Hematopoietic multipotent progenitor cell treated with erythropoietin and hydrocortisone succinate and interleukin-3 and kit ligand, for 15 days (in vitro differentiated cells): ENCODE results near the gene DGCR2.
"Not testable (repeated sequence)": the region's sequence is repeated elsewhere in the genome, so short reads cannot be mapped to it uniquely, and the experiment has no call there.

Experiments used
- DNase-seq: peaks from one replicate; pipeline ENCODE4 v3.0.0-alpha.2; 2015; ENCODE audit warnings: low spot score

Gene DGCR2

DNA sequence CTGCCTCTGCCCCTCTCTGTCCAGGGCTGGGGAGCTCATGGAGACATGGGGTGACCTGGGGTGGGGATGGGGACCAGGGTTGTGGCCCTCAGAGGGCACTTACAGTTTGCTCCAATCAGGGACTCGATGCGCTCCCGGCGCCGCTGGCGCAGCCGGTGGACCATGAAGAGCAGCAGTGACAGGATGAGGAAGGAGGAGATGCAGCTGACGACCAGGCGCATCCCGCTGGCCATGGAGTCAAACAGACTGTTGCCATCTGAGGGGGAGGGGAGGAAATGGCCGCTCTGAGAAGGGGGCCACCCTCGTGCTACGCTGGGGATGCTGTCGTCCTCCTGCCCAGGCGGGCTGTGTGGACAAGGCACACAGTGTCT, 80.5 kb downstream of the DGCR2 start:
- DNase-seq, result no peak

DNA sequence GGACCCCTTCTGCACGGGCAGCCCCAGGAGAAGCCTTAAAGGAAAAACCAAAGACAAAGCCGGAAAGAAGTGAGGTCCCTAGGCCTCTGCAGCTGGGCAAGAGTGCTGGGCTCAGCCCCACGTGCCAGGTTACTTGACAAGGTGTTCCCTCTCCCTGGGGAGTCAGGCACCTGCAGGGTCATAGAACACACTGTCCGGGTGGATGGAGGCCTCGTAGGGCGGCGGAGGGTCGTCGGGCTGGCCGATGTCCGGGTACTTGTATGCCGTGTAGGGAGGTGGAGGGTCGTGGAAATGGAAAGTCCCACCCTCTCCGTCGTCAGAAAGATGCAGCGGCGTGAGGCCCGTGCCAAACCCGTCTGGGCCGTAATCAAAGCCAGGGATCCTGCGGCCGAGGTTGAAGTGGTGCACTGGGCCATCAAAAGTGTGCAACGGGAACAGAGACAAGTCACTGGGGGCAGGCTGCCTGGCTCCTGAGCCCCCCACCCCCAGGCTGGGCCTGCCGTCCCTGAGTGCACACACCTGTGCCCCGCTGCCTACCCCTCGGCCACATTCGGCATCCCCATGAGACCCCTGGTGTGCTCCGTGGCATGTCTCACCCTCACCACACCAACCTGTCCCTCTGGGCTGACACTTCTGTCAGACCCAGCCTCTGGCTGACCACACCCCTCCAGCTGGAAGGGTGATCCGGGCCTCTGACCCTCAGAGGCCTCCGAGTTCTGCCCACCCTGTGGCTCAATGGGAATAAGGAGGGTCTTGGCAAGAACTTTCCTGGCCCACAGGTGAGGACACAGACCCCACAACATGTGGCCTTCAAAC, 81.1 kb downstream of the DGCR2 start:
- DNase-seq, result no peak

DNA sequence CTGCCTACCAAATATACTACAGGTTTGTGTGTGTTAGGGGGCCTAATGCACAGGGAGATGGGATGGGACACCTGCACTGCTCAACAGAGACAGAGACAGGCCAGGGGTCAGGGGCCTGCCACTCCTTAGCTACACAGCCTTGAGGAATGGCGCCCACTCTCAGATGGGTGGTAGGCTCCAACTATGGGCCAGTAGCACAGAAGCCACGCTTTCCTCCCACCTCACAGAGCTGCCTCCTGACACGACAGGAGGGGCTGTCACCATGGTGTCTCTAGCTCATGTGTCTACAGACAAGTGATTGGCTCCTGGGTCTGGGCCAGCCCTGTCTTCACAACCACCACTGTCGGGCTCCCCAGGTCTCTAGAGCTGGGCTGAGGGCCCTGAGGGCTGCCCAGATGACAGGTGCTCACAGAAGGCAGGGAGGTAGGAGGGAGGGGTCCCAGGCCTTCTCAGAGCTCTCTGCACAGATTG, 81.8 kb downstream of the DGCR2 start:
- no peak for DNase-seq

DNA sequence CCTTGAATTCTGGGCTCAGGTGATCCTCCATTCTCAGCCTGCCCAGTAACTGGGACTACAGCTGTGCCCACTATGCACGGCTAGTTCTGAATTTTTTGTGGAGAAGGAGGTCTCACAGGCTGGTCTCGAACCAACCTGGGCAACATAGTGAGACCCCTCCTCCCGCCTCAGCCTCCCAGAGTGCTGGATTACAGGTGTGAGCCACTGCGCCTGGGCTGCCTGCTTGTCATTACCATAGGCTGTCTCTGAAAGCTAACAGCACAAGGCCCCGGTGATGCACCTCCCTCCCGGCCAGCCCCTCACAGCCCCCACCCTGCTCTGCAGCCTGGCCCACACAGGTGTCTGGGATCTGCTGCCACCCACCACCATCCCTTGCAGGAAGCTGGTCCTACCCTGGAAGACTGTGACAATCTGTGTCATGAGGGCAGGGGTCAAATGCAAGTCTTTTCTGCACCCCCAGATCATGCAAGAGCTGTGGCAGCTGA, 82.4 kb downstream of the DGCR2 start:
- no peak for DNase-seq

DNA sequence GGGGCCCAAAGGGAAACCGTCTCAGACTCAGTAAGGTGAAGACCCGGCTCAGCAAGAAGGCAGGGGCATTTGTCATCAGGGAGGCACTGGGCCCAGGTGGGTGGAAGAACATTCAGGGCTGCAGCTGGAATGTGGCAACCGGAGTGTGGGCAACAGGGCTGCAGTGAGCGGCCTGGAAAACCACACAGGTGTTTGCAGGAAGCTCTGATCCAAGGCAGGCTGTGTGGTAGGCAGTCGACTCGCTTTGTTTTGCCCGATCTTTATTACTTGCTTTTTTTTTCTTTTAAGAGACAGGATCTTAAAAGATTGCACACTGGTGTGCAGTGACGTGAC, 82.8 kb downstream of the DGCR2 start:
- no peak for DNase-seq

DNA sequence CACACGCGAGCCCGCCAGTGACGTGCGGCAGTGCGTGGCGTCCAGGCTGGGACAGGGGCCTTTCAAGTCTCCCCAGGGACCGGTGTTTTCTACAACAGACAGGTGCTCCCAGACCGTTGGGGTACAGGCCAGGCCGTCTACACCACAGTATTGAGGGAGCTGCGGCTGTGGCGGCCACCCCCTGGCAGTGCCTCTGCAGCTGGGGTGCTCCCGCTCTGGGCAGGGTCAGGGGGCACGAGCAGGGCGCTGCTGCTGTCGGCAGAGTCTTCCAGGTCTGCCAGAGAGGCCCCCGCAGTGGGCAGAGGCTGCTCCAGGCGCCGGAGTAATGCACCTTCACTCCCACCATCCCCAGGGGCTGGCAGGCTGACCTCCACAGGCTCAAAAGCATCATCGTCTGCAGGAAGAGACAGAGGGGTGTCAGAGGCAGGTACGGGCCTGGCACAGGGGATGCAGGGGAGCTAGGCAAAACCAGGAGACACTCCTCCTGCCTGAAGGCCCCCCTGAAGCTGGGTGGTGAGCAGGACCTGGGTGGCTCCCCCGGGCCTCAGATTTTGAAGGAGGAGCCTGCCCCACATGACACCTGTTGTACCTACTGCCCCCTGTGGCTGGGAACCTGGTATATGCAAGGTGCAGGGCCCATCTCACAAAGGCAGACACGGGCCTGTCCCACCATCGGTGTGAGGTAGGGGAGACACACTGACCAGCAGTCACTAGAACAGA, 83.3 kb downstream of the DGCR2 start:
- DNase-seq, result no peak

DNA sequence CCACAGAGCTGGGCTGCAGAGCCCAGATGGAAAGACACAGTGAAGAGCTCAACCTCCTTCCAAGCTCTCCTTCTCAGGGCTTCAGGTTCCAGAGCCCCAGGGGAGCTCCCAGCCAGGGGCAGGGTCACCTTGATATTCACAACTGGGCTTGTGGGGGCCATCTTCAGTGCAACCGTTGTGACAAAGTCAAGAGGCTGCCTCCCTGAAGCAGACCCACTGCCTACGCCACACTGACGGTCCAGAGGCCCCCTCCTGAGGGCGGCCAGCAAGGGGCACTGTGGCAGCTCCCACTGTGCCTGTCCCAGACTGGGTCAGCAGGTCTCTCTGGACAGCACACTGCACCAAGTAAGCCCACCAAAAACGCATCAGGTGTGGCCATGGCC, 84.1 kb downstream of the DGCR2 start:
- DNase-seq, result no peak

DNA sequence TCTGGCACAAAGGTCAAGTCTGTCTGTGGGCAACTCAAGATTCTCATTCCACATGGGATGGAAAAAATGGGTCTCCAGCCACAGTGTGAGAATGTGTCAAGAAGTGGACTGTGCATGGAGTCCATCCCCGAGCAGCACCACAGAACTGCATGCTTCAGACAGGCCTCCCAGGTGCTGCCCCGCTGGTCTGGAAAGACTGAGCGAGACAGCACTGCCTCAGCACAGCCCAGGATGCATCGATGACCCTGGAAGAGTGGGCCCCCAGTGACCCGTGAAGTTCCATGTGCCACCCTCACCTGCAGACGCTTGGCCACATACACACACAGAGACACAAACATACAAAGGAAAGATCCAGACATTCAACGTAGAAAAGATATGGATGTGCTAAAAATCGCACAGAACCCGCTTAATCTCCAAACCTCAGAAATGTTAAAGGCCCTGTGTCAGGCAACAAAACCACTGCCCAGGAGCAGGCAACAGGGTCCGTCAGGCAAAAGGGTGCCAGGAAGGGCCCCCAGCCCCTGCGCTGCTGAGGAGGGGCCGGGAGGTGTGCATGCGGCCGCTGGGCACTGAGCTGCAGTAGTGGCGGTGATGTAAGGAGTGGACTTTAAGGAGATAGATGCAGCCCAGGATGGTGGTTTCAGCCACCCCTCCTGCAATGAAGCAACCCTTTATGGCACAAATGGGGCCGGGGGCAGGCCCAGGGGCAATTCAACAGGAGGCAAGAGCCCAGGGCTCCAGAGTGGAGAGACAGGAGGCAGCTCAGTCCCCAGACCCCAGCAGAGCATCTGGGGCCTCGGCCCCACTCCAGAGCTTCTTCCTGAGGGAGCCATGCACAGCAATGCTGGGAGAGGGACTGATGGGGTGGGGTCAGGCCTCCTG, 84.7 kb downstream of the DGCR2 start:
- DNase-seq, result no peak

DNA sequence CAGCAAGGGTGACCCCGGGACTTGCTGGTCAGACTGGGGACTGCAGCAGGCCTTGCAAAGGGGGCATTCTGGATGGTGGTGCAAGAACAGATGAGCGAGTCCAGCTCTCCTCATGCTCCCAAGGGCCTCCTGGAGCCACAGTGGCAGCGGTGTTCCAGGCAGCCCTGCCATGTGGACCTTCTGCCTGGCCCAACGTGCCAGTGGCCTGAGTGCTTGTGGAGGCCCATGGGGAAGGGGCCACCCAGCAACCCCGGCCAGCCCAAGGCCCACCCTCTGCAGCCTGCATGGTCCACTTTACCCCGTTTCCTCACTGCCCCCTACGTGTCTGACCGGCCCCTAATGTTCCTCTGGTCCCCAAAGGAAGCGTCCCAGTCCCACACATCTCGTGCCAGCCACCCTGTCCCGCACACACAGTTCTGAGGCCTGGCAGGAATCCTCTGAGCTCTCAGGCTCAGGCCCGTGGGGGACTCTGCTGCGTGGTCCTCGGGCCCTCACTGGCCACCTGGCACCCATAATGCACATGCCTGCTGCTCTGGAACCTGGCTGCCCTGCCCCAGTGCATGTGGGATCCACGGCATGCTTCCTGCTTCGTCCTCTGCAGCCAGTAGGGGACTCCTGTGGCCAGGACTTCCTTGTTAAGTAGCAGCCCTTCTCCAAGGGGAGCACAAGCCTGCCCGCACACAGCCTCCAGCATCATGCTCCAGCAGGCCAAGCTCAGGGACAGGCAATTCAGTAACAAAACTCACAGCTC, 85.5 kb downstream of the DGCR2 start:
- no peak for DNase-seq

DNA sequence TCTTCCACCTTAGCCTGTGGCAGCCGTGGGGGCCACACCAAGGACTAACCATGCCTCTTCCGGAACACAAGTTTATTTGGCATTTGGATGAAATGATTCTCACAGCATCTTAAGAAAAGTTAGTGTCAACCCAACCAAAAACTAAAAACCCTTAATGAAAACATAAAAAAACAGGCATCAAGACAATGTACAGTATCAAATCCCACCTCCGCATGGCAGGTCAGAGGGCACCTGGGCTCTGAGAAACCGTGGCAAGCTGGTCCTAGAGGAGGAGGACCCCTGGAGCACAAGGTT, 86.0 kb downstream of the DGCR2 start:
- no peak for DNase-seq

DNA sequence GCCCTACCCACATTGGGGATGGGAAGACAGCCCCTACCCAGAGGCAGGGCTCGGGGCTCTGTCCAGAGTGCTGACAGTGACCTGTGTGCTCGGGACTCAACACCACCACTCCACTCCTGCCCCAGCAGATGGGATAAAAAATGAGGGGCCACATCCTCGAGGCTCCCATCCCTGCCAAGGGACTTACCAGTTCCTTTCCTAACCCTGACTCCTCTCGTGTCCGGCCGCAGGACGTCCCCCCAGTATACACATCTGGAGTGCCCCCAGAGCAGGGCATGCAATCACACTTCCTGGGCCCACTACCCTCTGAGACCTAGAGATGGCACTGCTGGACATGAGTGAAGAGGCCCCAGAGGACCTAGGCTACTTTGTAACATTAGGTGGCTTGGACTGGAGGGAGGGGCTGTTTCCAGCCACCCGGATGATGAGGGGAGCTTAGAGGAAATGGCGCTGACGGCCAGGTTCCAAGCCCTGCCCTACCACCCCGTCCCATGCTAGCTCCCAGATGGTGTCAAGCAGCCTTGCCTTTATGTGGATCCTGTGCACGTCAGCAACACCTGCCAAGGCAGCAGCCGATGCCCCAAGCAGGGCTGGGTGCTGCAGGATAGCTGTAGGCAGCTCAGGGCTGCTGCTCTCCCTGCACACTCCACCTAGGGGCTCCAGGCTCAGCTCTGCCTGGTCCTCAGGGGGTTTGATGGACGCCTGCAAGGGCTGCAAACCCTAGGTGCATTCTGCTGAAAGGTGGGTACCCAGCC, 86.6 kb downstream of the DGCR2 start:
- DNase-seq, result no peak

DNA sequence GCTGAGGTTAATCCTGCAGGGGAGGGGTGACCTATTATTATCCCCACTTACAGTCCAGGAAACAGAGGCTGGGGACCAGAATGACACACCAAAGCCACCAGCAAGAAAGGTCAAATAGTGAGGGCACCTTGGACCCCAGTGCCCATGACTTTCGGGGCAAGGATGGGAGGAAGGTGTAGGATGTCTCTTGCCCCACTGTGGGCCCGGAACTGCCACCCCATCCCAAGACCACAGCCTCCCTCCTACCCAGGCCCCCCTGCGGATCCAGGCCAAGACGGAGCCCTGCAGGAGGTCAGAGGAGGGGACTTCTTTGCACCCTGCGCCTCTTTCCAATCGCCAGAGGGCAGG, 87.1 kb downstream of the DGCR2 start:
- not testable (repeated sequence) for DNase-seq

DNA sequence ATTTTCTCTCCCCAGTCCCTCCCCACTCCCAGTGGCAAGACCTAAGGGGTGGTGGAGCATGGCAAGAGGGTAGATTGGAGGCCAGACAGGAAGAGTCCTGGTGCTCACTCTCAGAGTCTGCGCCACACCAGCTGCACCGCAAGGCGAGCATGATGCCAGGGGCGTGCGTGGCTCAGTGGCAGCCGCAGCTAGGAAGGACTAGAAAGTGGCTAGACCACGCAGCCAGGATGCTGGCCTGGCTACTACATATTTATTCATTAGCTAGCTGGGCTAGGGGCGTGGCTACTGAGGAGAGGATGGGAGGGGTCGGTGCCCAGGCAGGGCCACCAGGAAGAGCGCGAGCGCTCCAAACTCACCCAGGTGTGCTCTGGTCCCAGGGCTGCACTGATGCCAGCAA, 87.5 kb downstream of the DGCR2 start:
- not testable (repeated sequence) for DNase-seq

DNA sequence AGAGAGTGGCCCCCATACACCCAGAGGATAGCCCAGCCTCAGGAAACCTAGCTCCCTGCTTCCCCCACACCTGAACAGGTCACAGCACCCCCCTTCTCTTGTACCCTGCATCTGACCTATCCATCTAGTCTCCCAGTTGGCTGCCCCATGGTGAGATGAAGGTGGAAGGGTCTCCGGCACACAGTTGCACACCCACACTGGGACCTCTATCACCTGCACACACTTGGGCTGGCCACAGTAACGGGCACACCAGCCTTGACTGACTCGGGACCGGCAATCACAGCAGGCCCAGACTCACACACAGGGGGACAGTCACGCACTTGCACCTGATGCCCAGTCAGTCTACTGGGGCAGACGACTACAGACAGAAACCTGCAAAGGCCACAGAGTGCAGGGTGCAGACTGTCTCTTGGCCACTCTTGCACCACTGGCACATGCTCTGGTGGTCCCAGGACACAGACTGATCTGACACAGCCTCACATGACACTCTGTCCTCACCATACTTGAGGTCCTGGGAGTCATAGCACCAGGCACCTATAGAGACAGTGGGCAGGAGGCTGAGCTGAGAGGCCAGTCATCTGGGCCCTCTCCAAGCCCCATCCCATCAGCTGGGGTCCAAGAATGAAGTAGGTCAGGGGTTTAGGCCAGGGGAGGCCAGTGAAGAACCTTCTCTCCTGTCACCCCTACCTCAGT, 88.0 kb downstream of the DGCR2 start:
- not testable (repeated sequence) for DNase-seq

DNA sequence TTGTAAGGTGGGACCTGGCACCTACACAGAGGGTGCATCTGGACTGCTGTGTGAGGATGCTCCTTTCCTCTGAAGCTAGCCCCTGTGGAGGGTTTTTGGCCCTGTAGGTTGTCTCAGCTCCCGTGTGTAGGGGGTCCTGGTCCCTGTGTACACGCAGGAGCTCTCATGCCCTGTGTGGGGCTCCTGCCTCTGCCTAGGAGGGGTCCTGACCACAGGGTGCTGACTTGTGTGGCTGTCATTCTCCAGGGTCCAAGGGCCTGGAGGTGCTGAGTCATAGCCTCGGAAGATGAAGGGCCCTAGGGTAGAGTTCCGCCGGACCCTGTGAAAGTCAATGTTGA, 88.7 kb downstream of the DGCR2 start:
- not testable (repeated sequence) for DNase-seq

DNA sequence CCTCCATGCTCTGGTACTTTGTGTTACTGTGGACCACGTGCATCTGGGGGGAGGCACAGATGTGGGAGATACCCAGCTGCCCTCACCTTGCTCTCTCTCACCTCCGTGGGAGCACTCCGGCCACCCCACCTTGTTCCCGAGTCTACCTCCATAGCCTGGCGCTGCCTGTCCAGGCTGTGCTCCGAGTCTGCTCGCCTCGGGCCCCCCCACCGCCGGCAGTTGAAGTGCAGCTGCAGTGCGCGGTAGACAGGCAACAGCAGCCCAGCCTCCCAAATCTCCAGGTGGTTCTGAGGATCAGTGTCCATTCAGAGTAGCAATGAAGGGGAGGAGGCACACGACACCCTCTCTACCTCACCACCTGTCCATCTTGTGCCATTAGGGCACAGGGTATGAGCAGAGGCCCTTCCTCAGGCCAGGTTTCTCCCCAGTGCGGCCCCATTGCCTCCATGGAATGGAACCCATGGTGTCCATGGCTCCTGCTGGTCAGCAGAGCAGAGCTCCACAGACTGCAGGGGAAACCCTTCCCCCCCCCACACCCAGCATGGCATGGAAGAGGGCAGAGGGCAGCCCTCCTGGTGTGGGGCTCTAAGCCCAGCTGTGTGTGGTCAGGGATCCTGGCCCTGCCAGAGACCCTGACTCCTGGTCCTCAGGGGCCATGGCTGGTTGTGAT, 89.2 kb downstream of the DGCR2 start:
- not testable (repeated sequence) for DNase-seq

DNA sequence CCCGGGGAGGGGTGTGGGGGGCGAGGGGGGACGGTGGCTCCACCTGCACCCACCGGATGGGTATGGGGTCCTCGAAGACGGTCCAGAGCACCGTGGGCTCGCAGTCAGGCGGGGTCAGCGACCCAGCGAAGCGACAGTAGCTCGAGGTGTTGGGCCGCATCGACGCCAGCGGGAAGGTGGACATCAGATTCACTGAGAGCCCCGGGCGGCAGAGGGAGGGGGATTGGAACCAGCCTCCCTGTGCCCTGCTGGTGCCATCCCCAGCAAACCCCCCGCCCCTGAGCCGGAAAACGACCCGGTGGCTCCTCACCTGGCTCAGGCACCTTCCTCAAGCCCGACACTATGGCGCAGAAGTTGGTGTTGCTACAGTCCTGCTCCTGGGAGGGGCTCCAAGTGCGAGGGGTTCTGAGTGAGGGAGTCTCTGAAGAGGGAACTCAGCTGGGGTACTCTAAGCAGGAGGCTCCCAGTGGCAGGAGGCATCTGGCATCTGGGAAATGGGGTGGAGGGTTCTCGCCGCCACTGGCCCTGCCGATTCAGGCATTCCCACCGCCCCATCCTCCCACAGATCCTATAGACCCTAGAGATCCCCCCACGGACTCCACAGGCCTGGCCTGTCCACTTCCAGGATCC, 89.9 kb downstream of the DGCR2 start:
- DNase-seq, result not testable (repeated sequence)

DNA sequence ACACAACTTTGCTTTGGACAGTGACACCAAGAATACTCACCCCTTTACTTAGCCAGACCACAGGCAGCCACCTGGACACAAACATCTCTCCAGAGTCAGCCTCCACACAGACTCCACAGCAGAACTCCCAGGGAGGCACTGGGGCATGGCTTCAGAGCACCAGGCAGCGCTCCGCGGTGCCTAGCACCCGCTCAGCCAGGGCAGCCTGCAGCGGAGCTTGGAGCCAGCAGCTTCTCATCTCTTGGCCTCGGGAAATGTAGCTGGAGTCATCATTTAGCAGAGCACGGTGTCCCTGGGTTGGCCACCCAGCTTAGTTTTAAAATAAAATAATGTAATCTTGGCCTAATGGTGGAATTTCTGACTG, 91.3 kb downstream of the DGCR2 start:
- DNase-seq, result not testable (repeated sequence)

DNA sequence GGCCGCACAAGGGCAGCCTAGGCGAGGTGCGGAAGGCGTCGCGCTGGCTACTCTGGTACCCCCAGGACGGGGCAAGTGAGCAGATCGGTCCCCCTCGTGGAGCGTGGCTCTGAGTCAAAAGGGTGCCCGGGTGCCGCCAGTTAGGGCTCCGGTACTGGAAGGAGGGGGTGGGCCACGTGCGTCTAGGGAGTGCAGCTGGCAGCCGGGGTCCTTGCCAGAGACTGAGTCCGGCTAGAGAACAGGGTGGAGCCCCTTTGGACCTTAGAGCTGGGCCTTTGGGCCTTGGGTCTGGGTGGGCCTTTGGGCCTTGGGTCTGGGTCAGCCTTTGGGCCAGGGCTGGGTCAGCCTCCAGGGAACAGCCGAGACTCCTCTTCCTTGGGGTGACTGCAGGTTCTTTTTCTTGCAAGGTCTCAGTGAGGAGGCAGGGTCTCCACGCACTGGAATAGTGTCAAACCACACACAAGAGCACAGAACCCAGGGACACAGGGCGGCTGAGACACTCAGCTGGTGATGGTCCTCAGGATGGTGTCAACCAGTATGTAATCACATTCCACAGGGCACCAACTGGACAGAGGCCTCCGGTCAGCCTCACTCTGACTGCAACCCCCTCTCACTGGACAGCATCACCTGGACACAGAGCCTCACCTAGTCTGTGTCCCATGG, 91.9 kb downstream of the DGCR2 start:
- DNase-seq, result not testable (repeated sequence)
